HEK293T (cell line): ENCODE measurements around the gene PTPMT1.

Experiments used
- CTCF ChIA-PET: fragments of 350-600 bp; formaldehyde crosslinking; extraction: SDS; loops from one replicate; lab custom pipeline; 2021; ENCODE audit warnings: antibody characterized with exemption, inconsistent platforms; lab: Yijun Ruan, JAX
- POLR2A ChIA-PET: fragments of 350-600 bp; formaldehyde crosslinking; extraction: SDS; loops from one replicate; lab custom pipeline; 2020; ENCODE audit warnings: antibody characterized with exemption, inconsistent platforms; lab: Yijun Ruan, JAX
- DNase-seq: peaks from one replicate; pipeline ENCODE4 v3.0.0; 2012; ENCODE audit warnings: mixed read lengths; ENCODE audit errors: extremely low spot score
- ARNT ChIP-seq: fragments of 450-650 bp; IDR thresholded peaks from 2 replicates; pipeline ENCODE4 v1.6.1; 2017; ENCODE audit warnings: mild to moderate bottlenecking
- BHLHE40 ChIP-seq: fragments of 450-650 bp; IDR thresholded peaks from 2 replicates; pipeline ENCODE4 v1.6.1; 2016; ENCODE audit warnings: mild to moderate bottlenecking, moderate library complexity, borderline replicate concordance
- CTBP1 ChIP-seq: fragments of 450-650 bp; IDR thresholded peaks from 2 replicates; pipeline ENCODE4 v1.6.1; 2016; ENCODE audit warnings: borderline replicate concordance
- ELF4 ChIP-seq: fragments of 450-650 bp; IDR thresholded peaks from 2 replicates; pipeline ENCODE4 v1.6.1; 2017; ENCODE audit warnings: antibody characterized with exemption
- FOXA1 ChIP-seq: fragments of 450-650 bp; IDR thresholded peaks from 2 replicates; pipeline ENCODE4 v1.6.1; 2016; ENCODE audit warnings: mild to moderate bottlenecking
- FOXK2 ChIP-seq: fragments of 450-650 bp; IDR thresholded peaks from 2 replicates; pipeline ENCODE4 v1.6.1; 2016; ENCODE audit warnings: mild to moderate bottlenecking
- FOXM1 ChIP-seq: fragments of 450-650 bp; IDR thresholded peaks from 2 replicates; pipeline ENCODE4 v1.6.1; 2017; ENCODE audit warnings: mild to moderate bottlenecking, borderline replicate concordance
- HDGF ChIP-seq: fragments of 450-650 bp; IDR thresholded peaks from 2 replicates; pipeline ENCODE4 v1.6.1; 2017; ENCODE audit warnings: antibody characterized with exemption, borderline replicate concordance
- L3MBTL2 ChIP-seq: fragments of 450-650 bp; conservative IDR thresholded peaks from 2 replicates; pipeline ENCODE4 v1.6.1; 2016; ENCODE audit warnings: mild to moderate bottlenecking
- LEF1 ChIP-seq: fragments of 450-650 bp; IDR thresholded peaks from 2 replicates; pipeline ENCODE4 v1.6.1; 2017; ENCODE audit warnings: mild to moderate bottlenecking, borderline replicate concordance
- NFRKB ChIP-seq: fragments of 450-650 bp; IDR thresholded peaks from 2 replicates; pipeline ENCODE4 v1.6.1; 2016; ENCODE audit warnings: mild to moderate bottlenecking, moderate library complexity
- SP1 ChIP-seq: fragments of 450-650 bp; IDR thresholded peaks from 2 replicates; pipeline ENCODE4 v1.6.1; 2017
- SUZ12 ChIP-seq: fragments of 450-650 bp; IDR thresholded peaks from 2 replicates; pipeline ENCODE4 v1.6.1; 2016; ENCODE audit warnings: mild to moderate bottlenecking
- TARDBP ChIP-seq: fragments of 450-650 bp; IDR thresholded peaks from 2 replicates; pipeline ENCODE4 v1.6.1; 2016
- ZNF384 ChIP-seq: fragments of 450-650 bp; IDR thresholded peaks from 2 replicates; pipeline ENCODE4 v1.6.1; 2016
- TF ChIP-seq, protein P1 (sequence below): fragments of 450-650 bp; IDR thresholded peaks from 2 replicates; pipeline ENCODE4 v1.6.1; 2016

Gene PTPMT1

GRCh38 chr11:47587723-47588326 is 22.4 kb downstream of the PTPMT1 start:
- DNase-seq, result no peak
- no peak for TF ChIP-seq HDGF
- TF ChIP-seq NFRKB, result no peak
- no peak for TF ChIP-seq BHLHE40
- TF ChIP-seq ELF4, result no peak
- no peak for TF ChIP-seq FOXA1
- no peak for TF ChIP-seq L3MBTL2
- no peak for TF ChIP-seq ARNT
- TF ChIP-seq, protein P1, sequence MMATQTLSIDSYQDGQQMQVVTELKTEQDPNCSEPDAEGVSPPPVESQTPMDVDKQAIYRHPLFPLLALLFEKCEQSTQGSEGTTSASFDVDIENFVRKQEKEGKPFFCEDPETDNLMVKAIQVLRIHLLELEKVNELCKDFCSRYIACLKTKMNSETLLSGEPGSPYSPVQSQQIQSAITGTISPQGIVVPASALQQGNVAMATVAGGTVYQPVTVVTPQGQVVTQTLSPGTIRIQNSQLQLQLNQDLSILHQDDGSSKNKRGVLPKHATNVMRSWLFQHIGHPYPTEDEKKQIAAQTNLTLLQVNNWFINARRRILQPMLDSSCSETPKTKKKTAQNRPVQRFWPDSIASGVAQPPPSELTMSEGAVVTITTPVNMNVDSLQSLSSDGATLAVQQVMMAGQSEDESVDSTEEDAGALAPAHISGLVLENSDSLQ, result no peak
- no peak for TF ChIP-seq SUZ12
- POLR2A ChIA-PET, result no interaction called here
- CTCF ChIA-PET, result no interaction called here

GRCh38 chr11:47589118-47589517 is 23.7 kb downstream of the PTPMT1 start:
- DNase-seq, result no peak
- ChIA-PET POLR2A (no interaction called here), CTCF (no interaction called here)
- no peak for TF ChIP-seq TARDBP
- TF ChIP-seq SUZ12, result no peak
- no peak for TF ChIP-seq FOXM1
- no peak for TF ChIP-seq ELF4
- no peak for TF ChIP-seq NFRKB
- TF ChIP-seq, protein P1, result no peak
- TF ChIP-seq ARNT, result no peak
- TF ChIP-seq L3MBTL2, result no peak
- TF ChIP-seq BHLHE40, result no peak
- no peak for TF ChIP-seq HDGF
- TF ChIP-seq SP1, result no peak
- no peak for TF ChIP-seq CTBP1
- TF ChIP-seq LEF1, result no peak
- no peak for TF ChIP-seq FOXK2
- TF ChIP-seq ZNF384, result no peak

- POLR2A ChIA-PET, result no interaction called here
- TF ChIP-seq ARNT (no peak), LEF1 (no peak), FOXK2 (no peak), BHLHE40 (no peak), CTBP1 (no peak), SUZ12 (no peak), ELF4 (no peak), NFRKB (no peak), FOXA1 (no peak), ZNF384 (no peak), L3MBTL2 (no peak), TARDBP (no peak), HDGF (no peak), FOXM1 (no peak), SP1 (no peak)
- TF ChIP-seq, protein P1, result no peak
- CTCF ChIA-PET, result no interaction called here
- no peak for DNase-seq
Observed at GRCh38 chr11:47589584-47589976, 24.2 kb downstream of the PTPMT1 start.

DNA sequence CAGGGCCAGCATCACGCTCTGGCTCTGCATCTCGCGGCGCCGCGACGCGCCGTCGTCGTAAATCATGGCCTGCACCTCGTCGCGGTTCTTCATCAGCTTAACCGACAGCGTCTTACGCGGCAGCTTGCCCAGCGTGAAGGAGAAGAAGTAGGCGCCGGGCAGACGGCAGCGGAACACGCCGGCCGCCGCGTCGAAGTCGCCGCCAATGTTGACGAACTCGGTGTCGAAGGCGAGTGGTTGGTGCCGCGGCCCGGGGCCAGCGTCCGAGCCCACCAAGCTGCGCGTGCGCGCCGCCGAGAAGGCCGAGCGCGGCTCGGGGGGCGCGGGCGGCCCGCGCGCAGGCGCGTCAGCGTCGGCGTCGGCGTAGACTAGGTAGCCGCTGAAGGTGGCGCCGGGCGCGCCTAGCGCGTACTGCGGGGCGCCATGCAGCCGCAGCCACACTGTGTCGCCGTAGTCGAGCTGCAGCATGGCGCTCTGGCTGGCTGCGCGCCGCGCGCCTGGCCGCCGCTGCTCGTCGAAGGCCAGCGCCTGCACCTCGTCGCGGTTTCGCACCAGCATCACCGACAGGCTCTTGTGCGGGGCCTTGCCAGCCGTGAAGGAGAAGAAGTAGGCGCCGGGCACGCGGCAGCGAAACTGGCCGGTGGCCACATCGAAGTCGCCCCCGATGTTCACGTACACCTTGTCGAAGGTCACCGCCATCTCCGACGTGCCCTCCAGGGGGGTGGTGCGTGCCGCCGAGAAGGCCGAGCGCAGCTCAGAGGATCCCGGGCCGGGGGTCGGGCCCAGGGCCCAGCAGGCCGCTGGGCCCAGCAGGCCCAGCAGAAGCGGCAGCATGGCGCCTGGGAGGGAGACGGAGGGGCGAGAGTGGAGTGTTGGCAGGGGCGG is 24.8 kb downstream of the PTPMT1 start:
- CTCF ChIA-PET, result no interaction called here
- POLR2A ChIA-PET, result no interaction called here
- DNase-seq, result no peak

DNA sequence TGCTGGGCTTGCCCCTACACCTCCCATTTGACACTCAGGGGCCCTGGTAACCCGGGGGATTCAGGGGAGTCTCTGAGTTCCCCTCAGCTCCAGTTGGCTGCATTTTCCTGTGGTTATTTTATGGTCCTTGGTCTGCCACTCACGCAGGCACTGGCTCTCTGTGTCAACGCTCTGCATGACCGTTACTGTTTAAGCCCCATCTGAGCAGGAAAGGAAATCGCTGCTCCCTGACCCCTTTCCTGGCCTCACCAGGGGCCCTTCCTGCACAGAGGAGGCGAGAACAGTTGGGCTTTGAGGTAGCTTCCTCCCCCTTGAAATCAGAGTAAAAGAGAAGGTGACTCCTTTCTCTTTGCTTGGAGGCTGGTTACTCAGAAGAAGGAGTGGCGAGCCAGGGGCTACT is 26.4 kb downstream of the PTPMT1 start:
- CTCF ChIA-PET, result no interaction called here
- POLR2A ChIA-PET, result no interaction called here
- no peak for DNase-seq
- no peak for TF ChIP-seq SUZ12
- TF ChIP-seq L3MBTL2, result no peak
- TF ChIP-seq SP1, result no peak
- TF ChIP-seq FOXM1, result no peak
- no peak for TF ChIP-seq FOXA1
- TF ChIP-seq HDGF, result no peak
- TF ChIP-seq TARDBP, result no peak

More for the DNA sequence above, 24.8 kb downstream of the PTPMT1 start:
- no peak for TF ChIP-seq HDGF
- TF ChIP-seq L3MBTL2, result no peak
- TF ChIP-seq ZNF384, result no peak
- no peak for TF ChIP-seq FOXK2
- no peak for TF ChIP-seq FOXA1
- no peak for TF ChIP-seq BHLHE40
- TF ChIP-seq TARDBP, result no peak
- TF ChIP-seq NFRKB, result no peak
- TF ChIP-seq ELF4, result no peak
- TF ChIP-seq SP1, result no peak
- TF ChIP-seq, protein P1, result no peak
- no peak for TF ChIP-seq FOXM1

- DNase-seq, result no peak
- ChIA-PET POLR2A (no interaction called here), CTCF (no interaction called here)
- TF ChIP-seq BHLHE40 (no peak), TARDBP (no peak), SP1 (no peak), HDGF (no peak)
Observed at GRCh38 chr11:47592251-47592650, 26.9 kb downstream of the PTPMT1 start.
